Measurements from ENCODE around the gene KRTAP5-10. TPM values are rescaled to one million over a fixed set of nuclear protein-coding genes. Genes with fewer than 3 reads are reported as not detected.

Gene KRTAP5-10
- total RNA-seq, 1 experiment from 2014 or later = not detected

GRCh38 chr11:71556018-71556417 lies 9.3 kb upstream of the KRTAP5-10 start (continued):
- TF ChIP-seq FOXP1 (CRISPR knock-in tag; IDR thresholded peaks at IDR 0.05; ENCODE audit: borderline replicate concordance) (no peak), ZNF512 (CRISPR knock-in tag; IDR thresholded peaks at IDR 0.05; ENCODE audit: borderline replicate concordance) (no peak), NFATC4 (CRISPR knock-in tag; IDR thresholded peaks at IDR 0.05) (no peak), FOXJ3 (CRISPR knock-in tag; IDR thresholded peaks at IDR 0.05; ENCODE audit: borderline replicate concordance) (no peak), ZNF263 (CRISPR knock-in tag; IDR thresholded peaks at IDR 0.05; ENCODE audit: low read depth) (no peak), ZNF416 (CRISPR knock-in tag; IDR thresholded peaks at IDR 0.05) (no peak), IRF1 (CRISPR knock-in tag; IDR thresholded peaks at IDR 0.05) (no peak), ATF3 (CRISPR knock-in tag; conservative IDR thresholded peaks at IDR 0.05) (no peak), JAZF1 (CRISPR knock-in tag; IDR thresholded peaks at IDR 0.05) (no peak)

GRCh38 chr11:71557257-71557656 lies 8.1 kb upstream of the KRTAP5-10 start:
- DNase-seq (ENCODE audit: low spot score) (no peak), ATAC-seq (no peak)
- Mint-ChIP-seq H3K27me3 (ENCODE audit: low read depth) (peaks cover 19% of the 10 kb centered on the region), H3K4me3 (no peak overlapping the region), H3K27ac (no peak overlapping the region), H3K4me1 (no peaks in the 10 kb centered on the region), H3K36me3 (peaks cover 19% of the 10 kb centered on the region), H3K9me3 (peaks cover 56% of the 10 kb centered on the region)
- POLR2A ChIA-PET = no interaction called here
- CTCF ChIA-PET = no interaction called here
- TF ChIP-seq TCF7 (CRISPR knock-in tag; IDR thresholded peaks at IDR 0.05; ENCODE audit: low read depth) = no peak
- TF ChIP-seq NFE2L1 (CRISPR knock-in tag; IDR thresholded peaks at IDR 0.05) = no peak
- no peak for TF ChIP-seq GRHL2 (CRISPR knock-in tag; IDR thresholded peaks at IDR 0.05; ENCODE audit: insufficient replicate concordance, severe bottlenecking)
- no peak for TF ChIP-seq JAZF1 (CRISPR knock-in tag; IDR thresholded peaks at IDR 0.05)
- TF ChIP-seq TP53 (CRISPR knock-in tag; IDR thresholded peaks at IDR 0.05) = no peak
- TF ChIP-seq TEAD4 (CRISPR knock-in tag; IDR thresholded peaks at IDR 0.05) = no peak
- TF ChIP-seq E2F5 (CRISPR knock-in tag; IDR thresholded peaks at IDR 0.05) = no peak
- no peak for TF ChIP-seq STAT6 (CRISPR knock-in tag; conservative IDR thresholded peaks at IDR 0.05; ENCODE audit: low read depth)
- no peak for TF ChIP-seq ATF3 (CRISPR knock-in tag; conservative IDR thresholded peaks at IDR 0.05)
- TF ChIP-seq AR (CRISPR knock-in tag; IDR thresholded peaks at IDR 0.05) = no peak
- TF ChIP-seq ZBTB43 (CRISPR knock-in tag; IDR thresholded peaks at IDR 0.05) = no peak
- no peak for TF ChIP-seq TEAD1 (CRISPR knock-in tag; IDR thresholded peaks at IDR 0.05)

Measured in WTC11 (cell line).